ENCODE results near the gene FERMT2.

Gene FERMT2

DNA sequence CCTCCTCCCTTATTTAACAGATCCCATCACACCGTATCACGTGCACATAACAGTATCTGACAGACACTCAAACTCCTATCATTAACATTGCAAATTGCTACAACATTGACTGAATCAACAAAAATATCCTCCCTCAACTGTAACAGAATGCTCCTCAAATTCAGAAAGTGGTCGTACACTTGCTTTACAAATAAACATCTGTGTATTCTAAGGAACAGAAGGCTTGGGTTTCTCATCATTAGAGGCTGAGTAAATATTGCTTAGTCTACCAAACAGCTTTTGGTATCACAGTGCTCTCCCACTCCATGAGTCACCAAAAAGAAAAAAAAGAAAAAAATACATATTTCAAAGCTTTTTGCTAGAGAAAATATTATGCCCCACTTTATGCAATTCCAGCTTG lies 23.9 kb downstream of the FERMT2 start:
- H3K4me3 ChIP-seq (ENCODE audit: low read length): no peak overlapping the region
- H3K4me2 ChIP-seq (ENCODE audit: low read length): no peak overlapping the region
- no peaks in the 10 kb centered on the region for H3K9me3 ChIP-seq (ENCODE audit: control insufficient read depth, insufficient read depth, low read length)
- TF ChIP-seq EZH2phosphoT487 (IDR thresholded peaks at IDR 0.05; ENCODE audit: borderline replicate concordance, low read length): no peak
- TF ChIP-seq, protein P1, sequence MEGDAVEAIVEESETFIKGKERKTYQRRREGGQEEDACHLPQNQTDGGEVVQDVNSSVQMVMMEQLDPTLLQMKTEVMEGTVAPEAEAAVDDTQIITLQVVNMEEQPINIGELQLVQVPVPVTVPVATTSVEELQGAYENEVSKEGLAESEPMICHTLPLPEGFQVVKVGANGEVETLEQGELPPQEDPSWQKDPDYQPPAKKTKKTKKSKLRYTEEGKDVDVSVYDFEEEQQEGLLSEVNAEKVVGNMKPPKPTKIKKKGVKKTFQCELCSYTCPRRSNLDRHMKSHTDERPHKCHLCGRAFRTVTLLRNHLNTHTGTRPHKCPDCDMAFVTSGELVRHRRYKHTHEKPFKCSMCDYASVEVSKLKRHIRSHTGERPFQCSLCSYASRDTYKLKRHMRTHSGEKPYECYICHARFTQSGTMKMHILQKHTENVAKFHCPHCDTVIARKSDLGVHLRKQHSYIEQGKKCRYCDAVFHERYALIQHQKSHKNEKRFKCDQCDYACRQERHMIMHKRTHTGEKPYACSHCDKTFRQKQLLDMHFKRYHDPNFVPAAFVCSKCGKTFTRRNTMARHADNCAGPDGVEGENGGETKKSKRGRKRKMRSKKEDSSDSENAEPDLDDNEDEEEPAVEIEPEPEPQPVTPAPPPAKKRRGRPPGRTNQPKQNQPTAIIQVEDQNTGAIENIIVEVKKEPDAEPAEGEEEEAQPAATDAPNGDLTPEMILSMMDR (IDR thresholded peaks at IDR 0.05; ENCODE audit: low read depth, low read length, poor library complexity, severe bottlenecking): no peak
- no peaks in the 10 kb centered on the region; the same call in 1 of the 2 replicates for H3K27me3 ChIP-seq (ENCODE audit: control insufficient read depth, low read length)
- H3K27ac ChIP-seq (ENCODE audit: low read depth, low read length): no peak overlapping the region
- no peaks in the 10 kb centered on the region for H3K36me3 ChIP-seq (ENCODE audit: control insufficient read depth, low read length)
- no peaks in the 10 kb centered on the region for H3K4me1 ChIP-seq (ENCODE audit: control insufficient read depth, low read length)
- no peaks in the 10 kb centered on the region for H4K20me1 ChIP-seq (ENCODE audit: control insufficient read depth, insufficient read depth, low read depth, low read length)
- no peaks in the 10 kb centered on the region for H3K9me2 ChIP-seq (replicated peaks; ENCODE audit: control insufficient read depth, low read length)
- H3F3A ChIP-seq (ENCODE audit: control insufficient read depth, insufficient read depth): no peaks in the 10 kb centered on the region
- H3K79me2 ChIP-seq (ENCODE audit: control insufficient read depth, low read length): no peaks in the 10 kb centered on the region

DNA sequence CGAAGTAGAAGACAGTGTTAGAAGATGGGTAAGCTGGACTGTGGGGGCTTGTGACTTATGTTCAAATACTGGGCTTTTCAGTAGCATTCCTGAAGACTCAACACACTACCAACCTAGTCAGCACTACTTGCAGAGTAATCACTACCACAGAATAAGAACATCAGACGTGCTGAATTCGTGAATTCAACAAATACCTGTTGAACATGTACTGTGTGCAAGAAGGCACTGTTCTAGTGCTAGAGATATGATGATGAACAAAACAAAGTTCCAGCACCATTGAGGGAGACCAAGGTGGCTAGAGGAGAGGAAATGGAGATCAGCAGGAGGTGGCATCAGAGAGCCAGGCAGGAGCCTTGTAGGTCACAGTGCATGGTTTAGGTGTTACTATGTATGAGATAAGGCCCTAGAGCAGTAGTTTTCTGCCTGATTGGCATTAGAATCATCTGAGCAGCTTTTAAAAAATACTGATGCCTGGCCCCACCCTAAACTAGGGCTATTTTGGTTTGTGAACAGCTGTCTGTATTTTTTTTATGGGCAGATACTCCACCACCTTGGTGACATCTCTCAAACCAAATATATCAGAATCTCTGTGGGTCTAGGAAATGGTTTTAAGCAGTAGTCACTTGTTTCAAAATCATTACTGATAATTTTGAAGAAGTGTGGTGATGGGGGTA lies 26.8 kb downstream of the FERMT2 start:
- Histone ChIP-seq H3K27ac (ENCODE audit: low read depth, low read length) (no peak overlapping the region), H3F3A (ENCODE audit: control insufficient read depth, insufficient read depth) (no peaks in the 10 kb centered on the region), H3K9me2 (replicated peaks; ENCODE audit: control insufficient read depth, low read length) (no peaks in the 10 kb centered on the region), H3K4me3 (ENCODE audit: low read length) (no peak overlapping the region), H3K27me3 (ENCODE audit: control insufficient read depth, low read length) (no peaks in the 10 kb centered on the region; the same call in 1 of the 2 replicates), H3K4me1 (ENCODE audit: control insufficient read depth, low read length) (0 out of 2 replicates have a peak, but pooled peaks cover under 1% of the 10 kb centered on the region), H3K9me3 (ENCODE audit: control insufficient read depth, insufficient read depth, low read length) (no peaks in the 10 kb centered on the region), H4K20me1 (ENCODE audit: control insufficient read depth, insufficient read depth, low read depth, low read length) (no peaks in the 10 kb centered on the region), H3K79me2 (ENCODE audit: control insufficient read depth, low read length) (no peaks in the 10 kb centered on the region), H3K36me3 (ENCODE audit: control insufficient read depth, low read length) (no peaks in the 10 kb centered on the region), H3K4me2 (ENCODE audit: low read length) (no peak overlapping the region)
- TF ChIP-seq, protein P1 (IDR thresholded peaks at IDR 0.05; ENCODE audit: low read depth, low read length, poor library complexity, severe bottlenecking): no peak
- no peak for TF ChIP-seq EZH2phosphoT487 (IDR thresholded peaks at IDR 0.05; ENCODE audit: borderline replicate concordance, low read length)

DNA sequence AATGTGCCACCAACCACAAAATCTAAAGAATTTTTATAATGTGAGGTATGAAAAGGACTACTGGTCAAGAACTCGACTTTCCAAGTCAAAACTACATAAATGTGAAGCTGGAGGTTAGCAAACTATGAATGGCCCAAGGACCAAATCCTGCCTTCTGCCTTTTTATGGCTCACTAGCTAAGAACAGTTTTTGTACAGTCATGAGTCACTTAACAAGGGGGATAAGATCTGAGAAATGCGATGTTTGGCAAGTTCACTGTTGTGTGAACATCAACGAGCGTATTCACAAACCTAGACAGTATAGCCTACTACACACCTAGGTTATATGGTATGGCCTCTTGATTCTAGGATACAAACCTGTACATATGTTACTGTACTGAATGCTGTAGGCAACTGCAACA lies 28.2 kb downstream of the FERMT2 start:
- Histone ChIP-seq H3K9me2 (replicated peaks; ENCODE audit: control insufficient read depth, low read length) (no peaks in the 10 kb centered on the region), H3K4me3 (ENCODE audit: low read length) (no peak overlapping the region), H3K79me2 (ENCODE audit: control insufficient read depth, low read length) (no peaks in the 10 kb centered on the region), H3K27ac (ENCODE audit: low read depth, low read length) (no peak overlapping the region), H3K4me2 (ENCODE audit: low read length) (no peak overlapping the region), H3F3A (ENCODE audit: control insufficient read depth, insufficient read depth) (no peaks in the 10 kb centered on the region), H3K36me3 (ENCODE audit: control insufficient read depth, low read length) (no peaks in the 10 kb centered on the region), H3K9me3 (ENCODE audit: control insufficient read depth, insufficient read depth, low read length) (no peaks in the 10 kb centered on the region), H3K4me1 (ENCODE audit: control insufficient read depth, low read length) (peaks cover 11% of the 10 kb centered on the region), H3K27me3 (ENCODE audit: control insufficient read depth, low read length) (no peaks in the 10 kb centered on the region), H4K20me1 (ENCODE audit: control insufficient read depth, insufficient read depth, low read depth, low read length) (no peaks in the 10 kb centered on the region)
- TF ChIP-seq, protein P1 (IDR thresholded peaks at IDR 0.05; ENCODE audit: low read depth, low read length, poor library complexity, severe bottlenecking): no peak
- no peak for TF ChIP-seq EZH2phosphoT487 (IDR thresholded peaks at IDR 0.05; ENCODE audit: borderline replicate concordance, low read length)
